ENCODE measurements around the gene SLC17A9. TPM values are rescaled to one million over a fixed set of nuclear protein-coding genes. Genes with fewer than 3 reads are reported as not detected.

SLC17A9 gene
- total and polyA plus RNA-seq, 10 of the 15 experiments (the other 5 are each of a cell fraction or from before 2014, with no cell fraction given), result 0.72 to 74.1 (median 29.4) TPM

GRCh38 chr20:62925420-62926228 is 26.9 kb upstream of the SLC17A9 start (continued):
- TF ChIP-seq CEBPZ (IDR thresholded peaks at IDR 0.05; ENCODE audit: low read depth, low read length) (no peak), CBX5 (IDR thresholded peaks at IDR 0.05; ENCODE audit: low read depth) (no peak), TBL1XR1 (IDR thresholded peaks at IDR 0.05; ENCODE audit: low read depth, low read length) (0 out of 2 replicates have a peak, but pooled peaks have one; percentile 7), IKZF2 (IDR thresholded peaks at IDR 0.05) (no peak), POU2F2 (IDR thresholded peaks at IDR 0.05; ENCODE audit: borderline replicate concordance, low read depth, low read length) (no peak), NBN (IDR thresholded peaks at IDR 0.05) (no peak)
